Measurements from ENCODE around the gene LILRA6.
"Not testable (repeated sequence)": the region's sequence is repeated elsewhere in the genome, so short reads cannot be mapped to it uniquely, and the experiment has no call there.

LILRA6 gene

DNA sequence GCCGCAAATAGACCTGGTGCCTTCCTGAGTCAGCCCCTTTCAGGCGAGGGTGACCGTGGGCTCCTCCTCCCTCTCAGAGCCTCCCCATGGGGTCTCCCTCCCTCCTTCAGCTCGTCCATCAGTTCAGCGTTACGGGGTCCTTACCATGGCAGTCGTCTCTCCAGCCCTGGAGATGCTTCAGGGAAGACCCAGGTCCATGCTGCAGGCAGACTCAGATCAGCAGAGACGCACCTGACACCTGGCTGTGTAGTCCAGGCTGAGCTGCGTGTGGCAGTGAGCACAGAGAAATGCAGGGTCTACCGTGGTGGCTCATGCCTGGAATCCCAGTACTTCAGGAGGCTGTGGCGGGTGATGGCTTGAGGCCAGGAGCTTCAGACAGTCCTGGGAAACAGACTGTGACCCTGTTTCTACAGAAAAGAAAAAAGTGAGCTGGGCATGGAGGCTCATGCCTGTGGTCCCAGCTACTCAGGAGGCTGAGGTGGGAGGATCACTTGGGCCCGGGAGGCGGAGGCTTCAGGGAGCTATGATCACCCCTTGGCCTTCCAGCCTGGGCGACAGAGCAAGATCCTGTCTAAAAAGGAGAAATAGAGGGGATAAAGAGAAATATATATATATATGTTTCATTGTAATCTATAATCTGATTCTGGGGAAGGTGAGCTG is 19.2 kb downstream of the LILRA6 start:
- H3K4me1 Mint-ChIP-seq, H3K36me3 Mint-ChIP-seq, H3K27ac Mint-ChIP-seq, H3K9me3 Mint-ChIP-seq, ATAC-seq, H3K4me3 Mint-ChIP-seq: not testable (repeated sequence)
- H3K27me3 Mint-ChIP-seq: peaks cover 45% of the 10 kb centered on the region

DNA sequence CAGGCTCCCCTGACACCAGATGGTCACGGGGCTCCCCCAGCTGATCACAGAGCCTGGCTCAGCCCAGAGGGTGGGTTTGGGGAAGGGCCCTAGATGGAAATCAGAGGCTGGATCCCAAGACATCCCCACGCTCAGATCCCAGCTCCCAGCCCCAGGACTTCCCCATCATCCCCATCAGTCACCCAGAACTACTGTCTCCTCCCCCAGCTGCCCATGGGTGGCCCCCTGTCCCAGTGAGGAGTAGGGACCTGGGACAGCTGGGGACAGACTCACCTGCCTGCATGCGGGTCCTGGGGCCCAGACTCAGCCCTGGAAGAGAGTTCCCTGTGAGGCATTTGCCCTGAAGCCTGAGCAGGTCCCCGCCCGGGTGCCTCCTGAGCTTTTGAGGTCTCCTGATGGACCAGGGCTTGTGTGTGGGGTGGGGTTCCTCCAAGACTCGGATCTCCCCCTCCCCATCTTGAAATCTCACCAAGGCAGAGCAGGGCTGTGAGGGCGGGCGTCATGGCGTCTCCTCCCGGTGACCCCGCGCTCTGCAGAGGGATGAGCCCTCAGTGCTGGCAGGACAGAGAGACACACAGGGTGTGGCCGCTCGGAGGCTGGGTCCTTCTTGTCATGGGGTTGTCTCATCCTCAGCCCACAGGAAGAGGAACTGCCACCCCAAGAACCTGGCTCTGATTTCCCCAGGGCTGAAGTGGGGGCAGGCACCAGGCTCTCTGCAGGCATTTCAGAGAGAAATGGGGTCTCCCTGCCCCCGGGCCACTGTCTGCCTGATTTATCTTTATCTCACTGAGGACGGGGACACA is 19.9 kb downstream of the LILRA6 start, which contains the start of gene LILRB3:
Gene LILRB3 (minus strand): TSS at position 534 of the 803 bp plus-strand sequence. CDS start 31 bp downstream, at position 503.
- H3K4me3 Mint-ChIP-seq, H3K4me1 Mint-ChIP-seq, H3K36me3 Mint-ChIP-seq, H3K9me3 Mint-ChIP-seq, H3K27ac Mint-ChIP-seq: not testable (repeated sequence)
- peaks cover 38% of the 10 kb centered on the region for H3K27me3 Mint-ChIP-seq
- ATAC-seq: peak; percentile 39

DNA sequence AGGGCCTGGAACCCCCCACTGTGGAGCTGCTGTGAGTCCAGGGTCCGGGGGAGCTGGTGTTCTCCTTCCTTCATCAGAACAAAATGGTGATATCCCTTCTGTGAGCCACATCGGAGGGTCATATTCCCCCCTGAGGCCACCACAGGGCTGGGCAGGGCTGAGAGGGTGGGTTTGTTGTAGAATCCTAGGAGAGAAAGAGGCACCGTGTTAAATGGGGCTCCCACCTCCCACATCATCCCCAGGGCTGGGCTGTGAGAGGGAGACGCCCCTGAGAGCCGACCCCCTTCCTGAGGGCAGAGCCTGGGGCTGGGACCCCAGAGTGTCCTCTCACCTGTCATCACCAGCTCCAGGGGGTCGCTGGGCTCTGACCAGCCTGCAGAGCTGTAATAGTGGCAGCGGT is 20.6 kb downstream of the LILRA6 start:
- not testable (repeated sequence) for H3K4me3 Mint-ChIP-seq, H3K4me1 Mint-ChIP-seq, H3K36me3 Mint-ChIP-seq, ATAC-seq, H3K27ac Mint-ChIP-seq, H3K9me3 Mint-ChIP-seq
- H3K27me3 Mint-ChIP-seq: peaks cover 36% of the 10 kb centered on the region

DNA sequence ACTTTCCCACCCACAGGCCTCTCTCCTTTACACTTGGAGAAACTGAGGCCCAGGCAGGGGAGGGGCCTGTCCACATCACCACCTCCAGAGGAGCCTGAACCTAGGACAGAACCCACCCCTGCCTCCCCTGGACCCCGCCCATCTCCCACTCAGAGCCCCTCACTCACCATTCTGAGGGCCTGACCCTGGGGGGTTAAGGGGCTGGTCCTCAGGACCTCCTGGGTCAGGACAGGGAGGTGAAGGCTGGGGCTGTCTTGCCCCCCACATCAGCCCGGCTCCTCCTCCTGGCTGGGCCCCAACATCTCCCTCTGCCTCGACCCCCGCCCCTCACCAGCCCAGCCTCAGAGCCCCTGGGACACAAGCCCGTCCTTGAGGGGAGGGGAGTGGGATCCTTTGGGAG is 22.9 kb downstream of the LILRA6 start:
- Mint-ChIP-seq H3K36me3 (peaks cover 16% of the 10 kb centered on the region), H3K27me3 (peaks cover 36% of the 10 kb centered on the region)
- H3K4me3 Mint-ChIP-seq, H3K9me3 Mint-ChIP-seq, ATAC-seq, H3K27ac Mint-ChIP-seq, H3K4me1 Mint-ChIP-seq: not testable (repeated sequence)

DNA sequence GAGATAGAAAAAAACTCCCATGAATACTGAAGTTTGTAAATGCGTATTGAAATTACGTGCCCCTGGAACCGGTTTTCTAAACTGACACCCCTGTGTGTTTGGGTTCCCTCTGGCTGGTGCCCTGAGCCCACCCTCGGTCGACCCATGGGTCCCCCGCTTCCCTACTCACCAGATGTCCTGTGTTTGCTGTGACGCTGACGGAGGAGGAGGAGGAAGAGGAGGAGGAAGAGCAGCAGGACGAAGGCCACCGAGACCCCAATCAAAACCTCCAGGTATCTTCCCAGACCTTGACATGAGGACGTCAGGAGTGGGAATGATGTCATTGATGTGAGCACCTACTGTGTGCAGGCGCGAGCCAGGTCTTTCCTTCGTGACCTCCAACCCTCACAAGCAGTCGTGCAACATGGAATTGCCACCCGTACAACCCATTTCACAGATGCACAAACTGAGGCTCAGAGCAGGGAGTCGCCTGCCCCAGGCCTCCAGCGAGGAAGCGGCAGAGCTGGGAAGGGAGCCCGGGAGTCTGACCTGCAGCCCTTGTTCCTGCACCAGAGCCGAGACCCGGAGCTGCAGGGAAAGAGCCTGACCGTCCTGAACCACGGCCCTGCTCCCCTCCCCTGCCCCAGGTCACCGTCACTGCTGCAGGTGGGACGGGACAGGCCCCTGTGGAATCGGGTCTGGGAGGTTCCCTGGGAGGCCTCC is 23.5 kb downstream of the LILRA6 start:
- Mint-ChIP-seq H3K36me3 (peaks cover 16% of the 10 kb centered on the region), H3K4me3 (no peak overlapping the region), H3K9me3 (no peaks in the 10 kb centered on the region), H3K27me3 (peaks cover 31% of the 10 kb centered on the region), H3K27ac (no peak overlapping the region), H3K4me1 (no peaks in the 10 kb centered on the region)
- no peak for ATAC-seq

DNA sequence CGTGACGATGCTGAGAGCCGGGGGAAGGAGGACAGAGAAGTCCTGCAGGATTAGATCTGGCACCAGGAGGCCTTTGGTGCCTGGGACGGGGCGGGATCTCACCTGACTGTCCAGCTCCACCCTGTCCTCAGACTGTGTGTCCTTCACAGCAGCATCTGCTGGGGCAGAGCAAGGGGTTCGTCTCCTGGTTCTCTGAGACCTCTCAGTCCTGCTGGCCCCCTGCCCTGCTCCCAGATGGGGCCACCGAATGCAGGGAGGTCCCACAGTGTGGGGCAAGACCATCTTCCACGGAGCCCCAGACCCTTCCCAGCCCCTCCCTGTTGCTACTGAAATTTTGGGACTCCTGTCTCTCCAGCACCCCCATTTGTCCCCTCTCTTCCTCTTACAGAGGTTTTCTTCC is 24.3 kb downstream of the LILRA6 start:
- H3K27ac Mint-ChIP-seq: no peak overlapping the region
- H3K27me3 Mint-ChIP-seq: peaks cover 22% of the 10 kb centered on the region
- ATAC-seq: no peak
- no peaks in the 10 kb centered on the region for H3K9me3 Mint-ChIP-seq
- no peaks in the 10 kb centered on the region for H3K4me1 Mint-ChIP-seq
- peaks cover 19% of the 10 kb centered on the region for H3K36me3 Mint-ChIP-seq
- H3K4me3 Mint-ChIP-seq: no peak overlapping the region

DNA sequence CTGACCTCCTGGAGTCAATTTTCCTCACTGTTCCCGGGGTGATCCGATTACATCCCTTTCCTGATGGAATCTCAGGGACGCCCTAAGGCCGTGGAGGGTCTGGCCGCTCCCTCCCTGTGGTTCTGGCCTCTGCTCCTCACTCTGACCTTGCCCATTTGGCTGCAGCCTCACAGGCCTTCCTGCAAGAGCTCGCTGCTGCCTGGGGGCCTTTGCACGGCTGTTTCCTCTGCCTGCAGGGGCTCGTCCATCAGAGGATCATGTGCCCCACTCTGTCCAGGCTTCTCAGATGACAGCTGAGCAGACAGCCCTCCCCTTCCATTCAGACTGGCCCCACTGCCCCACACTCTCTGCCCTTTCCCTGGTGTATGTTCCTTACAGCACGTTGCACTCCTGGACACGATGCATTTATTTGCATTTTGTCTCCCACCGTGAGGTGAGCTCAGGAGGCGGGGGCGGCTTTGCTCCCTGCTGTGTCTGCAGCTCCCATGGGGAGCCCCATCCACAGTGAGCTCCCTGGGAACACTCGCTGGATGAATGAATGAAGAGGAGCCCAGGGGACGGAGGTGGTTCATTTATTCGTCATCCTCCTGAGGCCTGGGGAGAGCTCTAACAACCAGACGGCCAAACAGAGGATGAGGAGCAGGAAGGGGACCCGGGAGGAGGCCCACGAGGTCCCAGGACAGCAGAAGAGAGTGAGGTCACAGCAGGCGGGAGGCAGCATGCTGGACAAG is 24.9 kb downstream of the LILRA6 start:
- not testable (repeated sequence) for H3K4me3 Mint-ChIP-seq, H3K27ac Mint-ChIP-seq, ATAC-seq, H3K4me1 Mint-ChIP-seq, H3K9me3 Mint-ChIP-seq
- peaks cover 24% of the 10 kb centered on the region for H3K36me3 Mint-ChIP-seq
- H3K27me3 Mint-ChIP-seq: peaks cover 16% of the 10 kb centered on the region

DNA sequence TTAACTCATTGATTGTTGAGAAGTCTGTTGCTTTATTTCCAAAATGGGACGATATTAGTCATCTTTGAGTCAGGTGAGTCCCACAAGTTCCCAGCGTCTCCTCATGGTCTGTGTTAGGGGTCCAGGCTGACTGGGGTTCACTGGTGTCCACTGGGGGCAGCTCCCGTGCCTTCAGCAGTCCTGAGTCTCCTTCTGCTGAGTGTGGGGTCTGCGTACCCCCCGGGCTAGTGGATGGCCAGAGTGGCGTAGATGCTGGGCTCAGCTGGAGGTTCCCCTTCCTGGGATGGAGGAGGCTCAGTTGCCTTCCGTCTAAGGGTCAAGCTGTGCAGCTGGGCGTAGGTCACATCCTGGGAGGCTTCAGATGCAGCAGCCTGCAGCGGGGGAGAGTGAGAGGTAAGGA is 25.7 kb downstream of the LILRA6 start:
- peaks cover 8% of the 10 kb centered on the region for H3K27me3 Mint-ChIP-seq
- no peak for ATAC-seq
- peaks cover 28% of the 10 kb centered on the region for H3K36me3 Mint-ChIP-seq
- H3K4me1 Mint-ChIP-seq: no peaks in the 10 kb centered on the region
- no peak overlapping the region for H3K27ac Mint-ChIP-seq
- no peak overlapping the region for H3K4me3 Mint-ChIP-seq
- no peaks in the 10 kb centered on the region for H3K9me3 Mint-ChIP-seq

DNA sequence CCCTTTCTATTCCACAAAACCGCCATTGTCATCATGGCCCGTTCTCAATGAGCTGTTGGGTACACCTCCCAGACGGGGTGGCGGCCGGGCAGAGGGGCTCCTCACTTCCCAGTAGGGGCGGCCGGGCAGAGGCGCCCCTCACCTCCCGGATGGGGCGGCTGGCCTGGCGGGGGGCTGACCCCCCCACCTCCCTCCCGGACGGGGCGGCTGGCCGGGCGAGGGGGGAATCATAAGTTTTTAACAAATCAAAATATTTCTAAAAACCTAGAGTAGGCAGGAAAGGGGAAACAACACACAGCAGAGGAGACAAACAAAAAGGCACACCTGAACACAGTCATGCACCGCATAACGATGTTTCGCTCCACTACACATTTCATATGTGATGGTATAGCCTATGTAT is 27.9 kb downstream of the LILRA6 start:
- not testable (repeated sequence) for H3K4me3 Mint-ChIP-seq, H3K27me3 Mint-ChIP-seq, H3K27ac Mint-ChIP-seq, H3K9me3 Mint-ChIP-seq, ATAC-seq
- peaks cover 43% of the 10 kb centered on the region for H3K36me3 Mint-ChIP-seq
- H3K4me1 Mint-ChIP-seq: peaks cover 17% of the 10 kb centered on the region

DNA sequence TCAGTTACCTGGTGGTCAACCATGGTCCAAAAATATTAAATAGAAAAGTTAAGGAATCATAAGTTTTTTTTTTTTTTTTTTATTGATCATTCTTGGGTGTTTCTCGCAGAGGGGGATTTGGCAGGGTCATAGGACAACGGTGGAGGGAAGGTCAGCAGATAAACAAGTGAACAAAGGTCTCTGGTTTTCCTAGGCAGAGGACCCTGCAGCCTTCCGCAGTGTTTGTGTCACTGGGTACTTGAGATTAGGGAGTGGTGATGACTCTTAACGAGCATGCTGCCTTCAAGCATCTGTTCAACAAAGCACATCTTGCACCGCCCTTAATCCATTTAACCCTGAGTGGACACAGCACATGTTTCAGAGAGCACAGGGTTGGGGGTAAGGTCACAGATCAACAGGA is 28.4 kb downstream of the LILRA6 start:
- not testable (repeated sequence) for H3K27ac Mint-ChIP-seq, ATAC-seq, H3K9me3 Mint-ChIP-seq, H3K27me3 Mint-ChIP-seq, H3K4me3 Mint-ChIP-seq
- Mint-ChIP-seq H3K4me1 (peaks cover 22% of the 10 kb centered on the region), H3K36me3 (peaks cover 45% of the 10 kb centered on the region)

DNA sequence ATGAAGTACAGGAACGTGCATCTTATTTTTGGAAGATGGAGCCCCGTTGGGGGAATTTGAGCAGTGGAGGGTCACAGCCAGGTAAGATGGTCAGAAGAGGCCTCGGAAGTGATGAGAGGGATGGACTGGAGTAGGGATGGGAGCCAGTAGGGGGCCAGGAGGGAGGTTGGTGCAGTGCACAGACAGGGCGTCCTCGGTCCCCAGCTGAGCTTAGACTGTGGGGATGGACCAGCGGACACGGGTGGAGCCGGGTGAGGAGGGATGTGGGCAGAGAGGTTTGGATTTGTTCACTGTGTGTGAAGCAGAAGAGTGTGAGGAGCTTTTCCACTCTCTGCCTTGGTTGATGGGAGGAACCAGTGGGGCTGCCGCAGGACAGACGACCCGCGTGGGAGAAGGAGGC is 31.4 kb downstream of the LILRA6 start:
- no peaks in the 10 kb centered on the region for H3K27me3 Mint-ChIP-seq
- no peaks in the 10 kb centered on the region for H3K9me3 Mint-ChIP-seq
- H3K4me1 Mint-ChIP-seq: peaks cover 52% of the 10 kb centered on the region
- H3K4me3 Mint-ChIP-seq: peak overlapping the region; percentile 3
- no peak for ATAC-seq
- peak overlapping the region; percentile 79 for H3K27ac Mint-ChIP-seq
- peaks cover 54% of the 10 kb centered on the region for H3K36me3 Mint-ChIP-seq

DNA sequence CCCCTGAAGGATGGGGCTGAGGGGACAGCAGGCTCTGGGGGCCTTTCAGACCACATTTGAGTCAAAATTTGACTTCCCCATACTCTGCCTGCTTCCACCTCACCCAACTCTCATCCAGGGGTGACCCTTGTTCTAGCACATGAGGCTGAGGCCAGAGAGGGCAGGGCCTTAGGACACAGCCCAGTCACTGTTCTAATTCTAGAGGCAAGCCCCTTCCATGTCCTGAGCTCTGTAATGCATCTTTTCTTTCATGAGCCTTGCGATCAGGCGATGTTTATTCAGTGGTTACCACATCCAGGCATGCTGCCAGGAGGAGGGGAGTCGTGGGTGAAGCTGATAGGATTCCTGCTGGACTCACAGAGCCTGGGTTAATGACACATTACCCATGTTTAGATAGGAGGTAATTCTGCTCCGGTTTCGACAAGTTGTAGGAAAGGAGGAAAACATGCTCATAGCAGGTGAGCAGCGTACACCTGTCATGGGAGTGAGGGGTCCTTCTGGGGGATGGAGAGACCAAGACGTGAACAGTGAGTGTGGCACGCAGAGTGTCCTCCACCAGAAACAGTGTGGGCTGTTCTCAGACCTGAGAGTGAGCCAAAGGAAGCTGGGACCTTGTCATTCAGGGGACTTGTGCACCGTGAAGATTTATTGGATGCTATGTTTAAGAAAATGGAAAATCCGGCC is 32.6 kb downstream of the LILRA6 start:
- no peak for ATAC-seq
- Mint-ChIP-seq H3K4me3 (no peak overlapping the region), H3K9me3 (no peaks in the 10 kb centered on the region), H3K27me3 (no peaks in the 10 kb centered on the region), H3K27ac (peak overlapping the region; percentile 79), H3K36me3 (peaks cover 62% of the 10 kb centered on the region), H3K4me1 (peaks cover 64% of the 10 kb centered on the region)

DNA sequence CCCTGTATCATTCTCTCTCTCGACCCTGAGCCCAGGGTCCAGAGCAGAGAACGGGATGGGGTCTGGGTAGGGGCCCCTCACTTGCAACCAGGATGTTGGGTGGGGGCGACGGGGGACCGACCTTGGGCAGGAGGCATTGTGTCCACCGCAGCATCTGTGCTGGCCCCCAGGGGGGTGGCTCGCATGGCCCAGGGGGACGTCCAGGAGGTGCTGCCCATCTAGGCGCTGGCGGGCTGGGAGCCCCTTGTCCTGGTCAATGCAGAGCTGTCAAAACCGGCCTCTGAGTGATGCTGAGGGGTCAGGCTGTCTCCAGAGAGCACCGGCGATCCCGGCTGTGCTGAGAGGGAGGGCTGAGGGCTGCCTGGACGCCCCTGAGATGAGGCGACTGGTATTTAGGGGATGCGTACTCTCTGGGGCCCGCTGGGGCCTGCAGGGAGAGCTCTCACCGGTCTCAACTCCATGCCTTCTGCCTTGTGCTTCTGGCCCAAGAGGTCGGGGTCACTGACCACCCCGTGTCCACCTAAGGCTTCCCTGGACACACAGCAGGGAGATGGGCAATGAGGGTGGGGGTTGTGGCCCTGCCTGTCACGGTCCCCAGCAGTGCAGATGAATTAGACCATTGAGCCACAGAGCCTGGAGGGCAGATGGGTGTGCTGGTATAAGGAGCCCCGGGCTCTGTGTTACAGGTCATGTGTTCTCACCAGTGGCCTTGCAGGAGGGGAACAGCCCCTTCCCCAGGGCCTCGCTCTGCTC is 33.4 kb downstream of the LILRA6 start:
- Mint-ChIP-seq H3K36me3 (peaks cover 69% of the 10 kb centered on the region), H3K27ac (peak overlapping the region; percentile 83), H3K4me1 (peaks cover 71% of the 10 kb centered on the region), H3K4me3 (no peak overlapping the region), H3K27me3 (no peaks in the 10 kb centered on the region), H3K9me3 (no peaks in the 10 kb centered on the region)
- peak; percentile 2 for ATAC-seq

DNA sequence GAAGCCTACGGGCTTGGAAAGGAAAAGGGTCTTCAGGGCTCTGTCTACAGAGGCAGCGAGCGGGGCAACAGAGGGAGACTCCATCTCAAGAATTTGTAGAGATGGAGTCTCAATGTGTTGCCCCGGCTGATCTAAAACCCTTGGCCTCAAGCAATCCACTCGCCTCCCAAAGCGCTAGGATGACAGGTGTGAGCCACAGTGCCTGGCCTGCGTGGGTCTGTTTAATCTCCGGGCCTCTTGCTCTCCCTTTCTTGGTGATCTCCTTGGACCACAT is 33.9 kb downstream of the LILRA6 start:
- Mint-ChIP-seq H3K4me3 (peak overlapping the region; percentile 53), H3K27ac (peak overlapping the region; percentile 83), H3K27me3 (no peaks in the 10 kb centered on the region), H3K9me3 (no peaks in the 10 kb centered on the region), H3K4me1 (peaks cover 76% of the 10 kb centered on the region), H3K36me3 (peaks cover 74% of the 10 kb centered on the region)
- no peak for ATAC-seq
